Renal cortex interstitium (tissue), 11 donors: ENCODE results near the gene SUN1. TPM values are rescaled to one million over a fixed set of nuclear protein-coding genes. Genes with fewer than 3 reads are reported as not detected.

Experiments used
- DNase-seq, 11 donors: peaks; one replicate each; pipeline ENCODE4 v3.0.0-alpha.2; 2013; ENCODE audit warnings: low read depth in 9 of 11, low spot score in 4 of 11; ENCODE audit errors: extremely low read depth in 1 of 11
- polyA plus RNA-seq, 3 donors: library from polyadenylated mRNA; unstranded; fragments of 120-200 nt; gene quantifications; one replicate each; pipeline ENCODE4 v1.2.1, GENCODE V29; 2013; ENCODE audit not compliant: insufficient read length in 3 of 3

Gene SUN1
- polyA plus RNA-seq, 3 donors: 127 to 168 (median 131) TPM

- peak in 1 of 11 donors; percentile 48 for DNase-seq
These were observed 76.5 kb downstream of the SUN1 start for GRCh38 chr7:908591-909357.

- DNase-seq: no peak
These were observed 77.4 kb downstream of the SUN1 start for GRCh38 chr7:909358-910329.

- no peak for DNase-seq
These were observed 78.2 kb downstream of the SUN1 start for GRCh38 chr7:910441-910861.

GRCh38 chr7:910931-911431 is 78.7 kb downstream of the SUN1 start:
- no peak for DNase-seq

- no peak for DNase-seq
These were observed 79.7 kb downstream of the SUN1 start for GRCh38 chr7:911791-912480.

GRCh38 chr7:913736-914520 is 81.7 kb downstream of the SUN1 start:
- no peak for DNase-seq

- DNase-seq: no peak
These were observed 82.4 kb downstream of the SUN1 start for GRCh38 chr7:914521-915194.

GRCh38 chr7:915291-916218 is 83.3 kb downstream of the SUN1 start:
- no peak for DNase-seq

- no peak for DNase-seq
These were observed 84.1 kb downstream of the SUN1 start for GRCh38 chr7:916291-916941.

GRCh38 chr7:917255-918117 is 85.2 kb downstream of the SUN1 start:
- DNase-seq: no peak

- no peak for DNase-seq
These were observed 85.8 kb downstream of the SUN1 start for GRCh38 chr7:918118-918425.

- no peak for DNase-seq
These were observed 86.3 kb downstream of the SUN1 start for GRCh38 chr7:918441-919113.

- DNase-seq: no peak
These were observed 86.8 kb downstream of the SUN1 start for GRCh38 chr7:919114-919442.

- no peak for DNase-seq
These were observed 87.7 kb downstream of the SUN1 start for GRCh38 chr7:919924-920341.

- DNase-seq: no peak
These were observed 88.2 kb downstream of the SUN1 start for GRCh38 chr7:920351-921070.
